ENCODE measurements around the gene DAGLA.
A peak's percentile ranks its signal among the peaks of the same experiment; 100 is the strongest.

The DAGLA gene

DNA sequence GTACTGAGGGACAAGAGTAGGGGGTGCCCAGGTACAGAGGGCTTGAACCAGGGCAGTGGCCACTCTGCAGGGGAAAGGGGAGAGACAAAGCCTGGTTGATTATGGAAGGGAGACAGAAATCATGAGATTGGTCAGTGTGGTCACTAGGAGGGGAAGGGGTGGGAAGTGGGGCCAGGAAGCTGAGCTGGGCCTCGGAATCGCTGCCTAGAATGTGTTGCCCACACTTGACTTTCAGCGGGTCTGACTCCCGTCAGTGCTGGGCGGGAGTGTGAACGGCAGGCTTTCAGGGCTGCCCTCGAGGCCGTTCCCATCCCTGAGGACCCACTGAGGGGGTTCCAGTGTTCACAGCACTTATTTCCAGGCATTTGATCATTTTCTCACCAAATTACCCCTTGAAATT lies 5.9 kb downstream of the DAGLA start:
- TF ChIP-seq, protein P1, sequence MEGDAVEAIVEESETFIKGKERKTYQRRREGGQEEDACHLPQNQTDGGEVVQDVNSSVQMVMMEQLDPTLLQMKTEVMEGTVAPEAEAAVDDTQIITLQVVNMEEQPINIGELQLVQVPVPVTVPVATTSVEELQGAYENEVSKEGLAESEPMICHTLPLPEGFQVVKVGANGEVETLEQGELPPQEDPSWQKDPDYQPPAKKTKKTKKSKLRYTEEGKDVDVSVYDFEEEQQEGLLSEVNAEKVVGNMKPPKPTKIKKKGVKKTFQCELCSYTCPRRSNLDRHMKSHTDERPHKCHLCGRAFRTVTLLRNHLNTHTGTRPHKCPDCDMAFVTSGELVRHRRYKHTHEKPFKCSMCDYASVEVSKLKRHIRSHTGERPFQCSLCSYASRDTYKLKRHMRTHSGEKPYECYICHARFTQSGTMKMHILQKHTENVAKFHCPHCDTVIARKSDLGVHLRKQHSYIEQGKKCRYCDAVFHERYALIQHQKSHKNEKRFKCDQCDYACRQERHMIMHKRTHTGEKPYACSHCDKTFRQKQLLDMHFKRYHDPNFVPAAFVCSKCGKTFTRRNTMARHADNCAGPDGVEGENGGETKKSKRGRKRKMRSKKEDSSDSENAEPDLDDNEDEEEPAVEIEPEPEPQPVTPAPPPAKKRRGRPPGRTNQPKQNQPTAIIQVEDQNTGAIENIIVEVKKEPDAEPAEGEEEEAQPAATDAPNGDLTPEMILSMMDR (conservative IDR thresholded peaks at IDR 0.05; ENCODE audit: control insufficient read depth, insufficient read depth, low read depth, low read length) = no peak
- H3K4me3 ChIP-seq (ENCODE audit: control insufficient read depth, low read depth, low read length) = no peak overlapping the region
- DNase-seq (ENCODE audit: low read depth) = no peak

DNA sequence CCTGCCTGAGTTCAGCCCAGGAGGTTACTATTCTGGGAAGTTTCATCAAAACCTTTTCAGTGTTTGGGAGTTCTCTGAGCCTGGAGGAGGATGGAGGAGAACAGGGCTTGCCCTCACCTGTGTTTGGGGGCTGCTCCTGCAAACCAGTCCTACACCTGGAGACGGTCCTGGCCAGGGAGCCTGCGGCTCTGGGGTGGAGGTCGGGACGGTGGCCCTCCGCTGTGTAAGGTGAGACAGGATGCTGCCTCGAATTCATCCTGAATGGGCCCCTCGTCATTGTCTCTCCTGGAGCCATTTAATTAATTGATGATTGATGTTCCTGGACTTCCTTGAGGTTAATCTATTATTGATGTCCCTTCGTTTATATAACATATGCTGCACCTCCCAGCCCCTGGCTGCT lies 6.3 kb downstream of the DAGLA start:
- DNase-seq (ENCODE audit: low read depth) = no peak
- TF ChIP-seq, protein P1 (conservative IDR thresholded peaks at IDR 0.05; ENCODE audit: control insufficient read depth, insufficient read depth, low read depth, low read length) = no peak
- no peak overlapping the region for H3K4me3 ChIP-seq (ENCODE audit: control insufficient read depth, low read depth, low read length)

- H3K4me3 ChIP-seq (ENCODE audit: control insufficient read depth, low read depth, low read length) = no peak overlapping the region
- TF ChIP-seq, protein P1 (conservative IDR thresholded peaks at IDR 0.05; ENCODE audit: control insufficient read depth, insufficient read depth, low read depth, low read length) = no peak
- no peak for DNase-seq (ENCODE audit: low read depth)
These were observed 7.2 kb downstream of the DAGLA start for GRCh38 chr11:61687420-61687819.

DNA sequence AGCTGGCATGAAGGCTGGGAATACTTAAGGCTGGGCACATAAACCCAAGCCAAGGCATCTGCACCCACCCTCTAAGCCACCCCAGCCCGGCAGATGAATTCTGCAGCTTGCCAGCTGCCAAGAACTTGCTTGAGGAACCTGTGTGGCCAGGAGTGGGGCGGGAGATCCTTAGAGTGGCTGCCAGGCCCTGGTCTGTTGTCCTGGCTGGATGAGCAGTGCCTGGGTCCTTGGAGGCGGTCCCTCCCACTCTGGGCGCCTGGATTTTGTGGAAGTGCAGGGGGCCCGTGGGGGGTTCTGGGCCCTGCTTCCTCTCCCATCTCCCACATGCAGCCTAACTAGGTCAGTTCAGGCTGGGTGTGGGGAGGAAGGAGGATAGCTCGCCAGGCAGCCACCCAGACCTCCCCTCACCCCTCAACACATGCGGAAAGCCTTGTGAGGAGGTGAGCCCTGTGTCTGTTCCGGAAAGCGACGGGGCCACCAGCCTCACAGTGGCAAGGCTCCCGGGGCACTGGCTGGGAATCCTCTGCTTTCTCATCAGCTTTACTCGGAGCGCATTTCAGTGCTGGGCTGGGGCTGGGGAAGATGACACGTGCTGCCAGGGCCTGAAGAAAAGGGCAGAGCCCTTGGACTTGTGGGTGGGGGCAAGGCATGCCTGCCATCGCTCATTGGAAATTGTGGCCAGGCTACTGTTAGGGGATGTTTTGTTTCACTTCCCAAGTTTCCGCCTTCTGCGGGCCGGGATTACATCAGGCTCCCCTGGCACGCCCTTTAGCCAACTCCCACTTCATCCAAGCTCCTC lies 8.4 kb downstream of the DAGLA start:
- TF ChIP-seq, protein P1 (conservative IDR thresholded peaks at IDR 0.05; ENCODE audit: control insufficient read depth, insufficient read depth, low read depth, low read length) = no peak
- peak; percentile 73 for DNase-seq (ENCODE audit: low read depth)
- H3K4me3 ChIP-seq (ENCODE audit: control insufficient read depth, low read depth, low read length) = no peak overlapping the region

DNA sequence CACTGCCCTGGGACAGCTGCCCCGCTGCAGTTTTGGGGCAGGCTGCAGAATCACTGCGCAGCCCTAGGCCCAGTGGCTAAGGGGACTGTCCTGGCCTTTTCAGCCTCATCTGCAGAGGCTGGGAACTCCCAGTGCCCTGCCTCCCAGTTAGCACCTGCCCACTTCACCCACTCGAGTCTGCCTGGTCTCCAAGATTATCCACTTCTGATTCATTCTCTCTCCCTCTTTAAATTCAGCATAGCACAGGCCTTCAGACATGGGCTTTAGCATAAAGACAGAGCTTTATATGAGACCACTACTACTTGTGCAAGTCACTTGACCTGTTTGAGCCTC lies 8.9 kb downstream of the DAGLA start:
- DNase-seq (ENCODE audit: low read depth) = no peak

GRCh38 chr11:61690706-61691379 lies 10.7 kb downstream of the DAGLA start:
- TF ChIP-seq, protein P1 (conservative IDR thresholded peaks at IDR 0.05; ENCODE audit: control insufficient read depth, insufficient read depth, low read depth, low read length) = no peak
- DNase-seq (ENCODE audit: low read depth) = no peak
- H3K4me3 ChIP-seq (ENCODE audit: control insufficient read depth, low read depth, low read length) = no peak overlapping the region

More for the DNA sequence above, 8.9 kb downstream of the DAGLA start:
- no peak overlapping the region for H3K4me3 ChIP-seq (ENCODE audit: control insufficient read depth, low read depth, low read length)
- TF ChIP-seq, protein P1 (conservative IDR thresholded peaks at IDR 0.05; ENCODE audit: control insufficient read depth, insufficient read depth, low read depth, low read length) = no peak
